Sigmoid colon (tissue), 4 donors: ENCODE results near the gene CHRNA1.

Source experiments
- EP300 ChIP-seq, 4 donors: sonication (generic); formaldehyde crosslinking; IDR thresholded peaks; one replicate each; pipeline ENCODE4 v1.6.1; 2017; ENCODE audit warnings: antibody characterized with exemption in 4 of 4
- TF ChIP-seq, protein P1 (sequence below), 4 experiments: fragments of 450-650 bp in 3 of 4; fragments of 200-600 bp in 1 of 4; IDR thresholded peaks; one replicate each; pipeline ENCODE4 v1.5.1; 2016 to 2019; ENCODE audit warnings: antibody characterized with exemption in 4 of 4, mild to moderate bottlenecking in 3 of 4, moderate library complexity in 2 of 4

DNA sequence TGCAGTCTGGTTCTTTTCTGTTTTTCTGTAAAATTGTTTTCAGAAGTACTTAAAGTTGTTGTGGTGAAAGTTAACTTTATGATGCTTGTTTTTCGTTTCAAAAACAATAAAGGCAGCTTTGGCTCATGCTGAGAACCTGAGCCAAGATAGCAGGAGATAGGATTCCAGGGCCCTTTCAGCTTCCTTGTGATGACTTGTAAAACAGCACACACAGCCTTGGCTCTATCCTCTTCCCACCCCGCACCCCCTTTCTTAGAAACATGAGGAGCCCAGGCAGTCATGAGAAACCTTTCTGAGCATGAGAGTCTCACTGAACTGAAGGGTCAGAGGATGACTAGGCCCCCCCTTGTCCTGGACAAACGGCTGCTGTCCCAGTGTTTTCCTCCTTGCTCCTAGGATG is 12.4 kb upstream of the CHRNA1 start:
- TF ChIP-seq, protein P1, sequence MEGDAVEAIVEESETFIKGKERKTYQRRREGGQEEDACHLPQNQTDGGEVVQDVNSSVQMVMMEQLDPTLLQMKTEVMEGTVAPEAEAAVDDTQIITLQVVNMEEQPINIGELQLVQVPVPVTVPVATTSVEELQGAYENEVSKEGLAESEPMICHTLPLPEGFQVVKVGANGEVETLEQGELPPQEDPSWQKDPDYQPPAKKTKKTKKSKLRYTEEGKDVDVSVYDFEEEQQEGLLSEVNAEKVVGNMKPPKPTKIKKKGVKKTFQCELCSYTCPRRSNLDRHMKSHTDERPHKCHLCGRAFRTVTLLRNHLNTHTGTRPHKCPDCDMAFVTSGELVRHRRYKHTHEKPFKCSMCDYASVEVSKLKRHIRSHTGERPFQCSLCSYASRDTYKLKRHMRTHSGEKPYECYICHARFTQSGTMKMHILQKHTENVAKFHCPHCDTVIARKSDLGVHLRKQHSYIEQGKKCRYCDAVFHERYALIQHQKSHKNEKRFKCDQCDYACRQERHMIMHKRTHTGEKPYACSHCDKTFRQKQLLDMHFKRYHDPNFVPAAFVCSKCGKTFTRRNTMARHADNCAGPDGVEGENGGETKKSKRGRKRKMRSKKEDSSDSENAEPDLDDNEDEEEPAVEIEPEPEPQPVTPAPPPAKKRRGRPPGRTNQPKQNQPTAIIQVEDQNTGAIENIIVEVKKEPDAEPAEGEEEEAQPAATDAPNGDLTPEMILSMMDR (IDR thresholded peaks at IDR 0.05): no peak
- no peak for TF ChIP-seq EP300 (IDR thresholded peaks at IDR 0.05)
